HepG2 (cell line): Measurements from ENCODE around the gene MIDN. TPM values are rescaled to one million over a fixed set of nuclear protein-coding genes. Genes with fewer than 3 reads are reported as not detected.

Experiments
- ATM ChIP-seq: fragments of 450-650 bp; IDR thresholded peaks from 2 replicates; pipeline ENCODE4 v1.7.1; 2017; ENCODE audit warnings: mild to moderate bottlenecking, borderline replicate concordance
- BORCS8-MEF2B ChIP-seq: sonication (generic); formaldehyde crosslinking; IDR thresholded peaks from 2 replicates; pipeline ENCODE4 v1.8.0; 2022; ENCODE audit warnings: mild to moderate bottlenecking, missing genetic modification reagents
- CCAR2 ChIP-seq: fragments of 200-400 bp; formaldehyde crosslinking; optimal IDR thresholded peaks from 2 replicates; pipeline ENCODE3; 2018; ENCODE audit warnings: low read depth, mild to moderate bottlenecking, low read length, moderate library complexity
- DR1 ChIP-seq: sonication (generic); formaldehyde crosslinking; IDR thresholded peaks from 2 replicates; pipeline ENCODE4 v1.8.0; 2021; ENCODE audit warnings: mild to moderate bottlenecking, missing genetic modification reagents, inconsistent platforms
- EP300 ChIP-seq, 3 experiments: sonication (generic) in 1 of 3; formaldehyde crosslinking in 1 of 3; IDR thresholded peaks; 2 replicates each; pipeline versions ENCODE4 v1.5.1 to v1.6.1; 2011 to 2020; ENCODE audit warnings: low read depth in 2 of 3, low read length in 2 of 3, borderline replicate concordance in 1 of 3, improper control_type of control experiment in 1 of 3, mild to moderate bottlenecking in 1 of 3, missing genetic modification reagents in 1 of 3, moderate library complexity in 1 of 3
- ERF ChIP-seq: IDR thresholded peaks from 2 replicates; pipeline ENCODE4 v1.6.1; 2018; ENCODE audit warnings: missing biosample characterization, missing genetic modification reagents
- MLXIP ChIP-seq: sonication (generic); formaldehyde crosslinking; IDR thresholded peaks from 2 replicates; pipeline ENCODE4 v1.9.0; 2021; ENCODE audit warnings: missing genetic modification reagents, borderline replicate concordance
- NFKB2 ChIP-seq: sonication (generic); formaldehyde crosslinking; IDR thresholded peaks from 2 replicates; pipeline ENCODE4 v1.4.0; 2020; ENCODE audit warnings: missing genetic modification reagents, borderline replicate concordance
- TEAD2 ChIP-seq: sonication (generic); formaldehyde crosslinking; IDR thresholded peaks from 2 replicates; pipeline ENCODE4 v1.9.0; 2021; ENCODE audit warnings: missing genetic modification reagents
- YEATS4 ChIP-seq: sonication (generic); formaldehyde crosslinking; IDR thresholded peaks from 2 replicates; pipeline ENCODE4 v1.4.0; 2020; ENCODE audit warnings: missing genetic modification reagents, borderline replicate concordance
- ZIK1 ChIP-seq: sonication (generic); formaldehyde crosslinking; IDR thresholded peaks from 2 replicates; pipeline ENCODE4 v1.5.0; 2020; ENCODE audit warnings: mild to moderate bottlenecking, low read depth, missing genetic modification reagents, borderline replicate concordance
- ZNF407 ChIP-seq: sonication (generic); formaldehyde crosslinking; IDR thresholded peaks from one replicate; pipeline ENCODE4 v1.5.1; 2020; ENCODE audit warnings: mild to moderate bottlenecking, missing genetic modification reagents; ENCODE audit errors: not compliant biosample characterization
- ZNF44 ChIP-seq: sonication (generic); formaldehyde crosslinking; IDR thresholded peaks from 2 replicates; pipeline ENCODE4 v1.5.1; 2020; ENCODE audit warnings: mild to moderate bottlenecking, missing genetic modification reagents
- ZNF639 ChIP-seq: conservative IDR thresholded peaks from 2 replicates; pipeline ENCODE4 v1.6.1; 2018; ENCODE audit warnings: missing genetic modification reagents
- ZNF720 ChIP-seq: sonication (generic); formaldehyde crosslinking; IDR thresholded peaks from 2 replicates; pipeline ENCODE4 v1.4.0; 2020; ENCODE audit warnings: missing genetic modification reagents
- ZNF83 ChIP-seq: sonication (generic); formaldehyde crosslinking; IDR thresholded peaks from 2 replicates; pipeline ENCODE4 v1.4.0; 2020; ENCODE audit warnings: missing genetic modification reagents, mild to moderate bottlenecking, borderline replicate concordance
- polyA plus RNA-seq, 8 experiments: library from polyadenylated mRNA; depleted of rRNA in 3 of 8; stranded (reverse) in 7 of 8; unstranded in 1 of 8; fragments of >200 nt; fragmentation: Illumina TruSeq in 4 of 8; extraction: Trizol in 4 of 8; gene quantifications; 2 replicates each; pipeline versions ENCODE4 v1.2.1 to v1.2.3, GENCODE V29; 2011 to 2016; ENCODE audit warnings: low read depth in 4 of 8, missing spikeins in 1 of 8, mixed read lengths in 1 of 8; ENCODE audit not compliant: insufficient read depth in 1 of 8
- total RNA-seq, 5 experiments: library from RNA; depleted of rRNA; stranded (reverse); fragments of >200 nt; fragmentation: Illumina TruSeq; extraction: Trizol; gene quantifications; 2 replicates each; pipeline ENCODE4 v1.2.3, GENCODE V29; 2016; ENCODE audit warnings: low read depth in 1 of 5

The MIDN gene
- total and polyA plus RNA-seq, 2 of the 13 experiments (the other 11 are each of a cell fraction or from before 2014, with no cell fraction given): 8.4 to 18.0 TPM

- TF ChIP-seq ZNF407 (CRISPR knock-in tag) (no peak), MLXIP (CRISPR knock-in tag) (no peak), CCAR2 (no peak), ZNF720 (CRISPR knock-in tag) (no peak), BORCS8-MEF2B (CRISPR knock-in tag) (0 out of 2 replicates have a peak, but pooled peaks have one; percentile 55), ZIK1 (no peak), ATM (no peak), ZNF83 (CRISPR knock-in tag) (no peak), TEAD2 (no peak), ZNF639 (CRISPR knock-in tag) (no peak), EP300 (IDR thresholded peaks at IDR 0.05; ENCODE audit: low read depth in 2 of 2, low read length in 2 of 2) (0 out of 4 replicates have a peak, but pooled peaks of 1 of the 2 experiments have one; percentile 24), EP300 (CRISPR knock-in tag; IDR thresholded peaks at IDR 0.05; ENCODE audit: borderline replicate concordance) (no peak), ERF (no peak), NFKB2 (0 out of 2 replicates have a peak, but pooled peaks have one; percentile 7), DR1 (no peak), ZNF44 (CRISPR knock-in tag) (no peak), YEATS4 (CRISPR knock-in tag) (no peak)
Observed at GRCh38 chr19:1260749-1261537, 12.6 kb downstream of the MIDN start (continued).
